ENCODE data around the gene MOB3C.

MOB3C gene

DNA sequence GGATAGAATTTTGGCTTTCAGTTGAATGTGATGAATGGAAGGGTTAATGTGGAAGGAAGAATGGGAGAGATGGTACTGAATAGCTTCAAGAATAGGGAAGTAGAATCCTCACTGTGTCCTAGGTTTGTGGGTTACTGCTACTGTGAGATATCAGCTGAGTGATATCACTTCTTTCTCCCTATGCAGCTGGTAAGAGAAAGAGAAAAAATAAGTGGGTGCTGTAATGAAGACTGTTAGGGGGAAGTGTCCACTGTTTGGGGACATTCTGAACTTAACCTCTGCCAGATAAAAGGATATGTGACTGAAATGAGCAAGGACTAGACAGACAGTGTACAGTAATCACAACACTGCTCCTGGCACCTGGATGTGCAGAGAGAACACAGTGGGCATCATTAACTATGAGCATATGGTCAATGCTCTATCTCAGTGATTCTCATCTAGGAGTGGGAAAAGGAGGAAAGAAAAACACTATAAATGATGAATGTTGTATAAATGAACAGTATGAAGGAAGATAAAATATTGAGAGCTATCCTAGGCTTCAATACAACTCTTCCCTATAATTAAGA is 25.6 kb upstream of the MOB3C start:
- no peaks in the 10 kb centered on the region for H3K27me3 ChIP-seq (ENCODE audit: control insufficient read depth in 3 of 3, insufficient read depth in 3 of 3, low read depth in 1 of 3, low read length in 3 of 3)
- H3K36me3 ChIP-seq (replicated peaks in 1 of 2; ENCODE audit: control insufficient read depth in 2 of 2, insufficient read depth in 2 of 2, low read length in 2 of 2), result peaks cover 4 to 49% of the 10 kb centered on the region in 2 donors
- no peaks in the 10 kb centered on the region for H3K79me1 ChIP-seq (ENCODE audit: low read depth, low read length)
- H2BK120ac ChIP-seq (ENCODE audit: low read depth, low read length), result no peak overlapping the region
- no peak overlapping the region for H2BK12ac ChIP-seq (ENCODE audit: low read length)
- no peak overlapping the region for H2BK15ac ChIP-seq (ENCODE audit: low read length)
- H3K9ac ChIP-seq (ENCODE audit: low read depth, low read length, poor library complexity), result no peak overlapping the region
- no peak overlapping the region for H4K8ac ChIP-seq (ENCODE audit: low read depth, low read length)
- no peak overlapping the region for H3K27ac ChIP-seq (replicated peaks; ENCODE audit: low read length)
- no peak overlapping the region for H3K4ac ChIP-seq (ENCODE audit: low read length)
- no peak overlapping the region for H2BK5ac ChIP-seq (ENCODE audit: low read length)
- no peak overlapping the region for H3K14ac ChIP-seq (ENCODE audit: low read length)
- H3K4me1 ChIP-seq (ENCODE audit: control insufficient read depth in 2 of 2, insufficient read depth in 1 of 2, low read depth in 1 of 2, low read length in 2 of 2), result no peaks in the 10 kb centered on the region
- no peak overlapping the region for H4K91ac ChIP-seq (ENCODE audit: low read depth, low read length, poor library complexity)
- no peak overlapping the region for H2AFZ ChIP-seq (ENCODE audit: low read length)
- H3K9me3 ChIP-seq (replicated peaks in 1 of 2; ENCODE audit: control insufficient read depth in 2 of 2, insufficient read depth in 1 of 2, low read depth in 1 of 2, low read length in 2 of 2), result no peaks in the 10 kb centered on the region
- H3K18ac ChIP-seq (ENCODE audit: low read length), result no peak overlapping the region
- no peak overlapping the region for H2AK5ac ChIP-seq (ENCODE audit: low read depth, low read length)
- no peak overlapping the region for H3K4me2 ChIP-seq (ENCODE audit: insufficient read depth, low read length, poor library complexity, severe bottlenecking)
- DNase-seq (ENCODE audit: low spot score), result no peak
- H3K23ac ChIP-seq (ENCODE audit: low read depth, low read length, poor library complexity), result no peak overlapping the region
- no peak overlapping the region for H3K4me3 ChIP-seq (ENCODE audit: low read length in 2 of 2)

- H3K4me2 ChIP-seq (ENCODE audit: insufficient read depth, low read length, poor library complexity, severe bottlenecking), result no peak overlapping the region
- no peak overlapping the region for H3K14ac ChIP-seq (ENCODE audit: low read length)
- no peak overlapping the region for H2BK15ac ChIP-seq (ENCODE audit: low read length)
- H2BK5ac ChIP-seq (ENCODE audit: low read length), result no peak overlapping the region
- peaks cover 11 to 59% of the 10 kb centered on the region in 2 donors for H3K36me3 ChIP-seq (replicated peaks in 1 of 2; ENCODE audit: control insufficient read depth in 2 of 2, insufficient read depth in 2 of 2, low read length in 2 of 2)
- H3K4me1 ChIP-seq (ENCODE audit: control insufficient read depth in 2 of 2, insufficient read depth in 1 of 2, low read depth in 1 of 2, low read length in 2 of 2), result no peaks in the 10 kb centered on the region
- H4K8ac ChIP-seq (ENCODE audit: low read depth, low read length), result no peak overlapping the region
- H4K91ac ChIP-seq (ENCODE audit: low read depth, low read length, poor library complexity), result no peak overlapping the region
- H3K27ac ChIP-seq (replicated peaks; ENCODE audit: low read length), result no peak overlapping the region
- H2BK120ac ChIP-seq (ENCODE audit: low read depth, low read length), result no peak overlapping the region
- no peak overlapping the region for H3K4ac ChIP-seq (ENCODE audit: low read length)
- no peak overlapping the region for H3K23ac ChIP-seq (ENCODE audit: low read depth, low read length, poor library complexity)
- H2BK12ac ChIP-seq (ENCODE audit: low read length), result no peak overlapping the region
- no peak overlapping the region for H3K9ac ChIP-seq (ENCODE audit: low read depth, low read length, poor library complexity)
- H3K9me3 ChIP-seq (replicated peaks in 1 of 2; ENCODE audit: control insufficient read depth in 2 of 2, insufficient read depth in 1 of 2, low read depth in 1 of 2, low read length in 2 of 2), result no peaks in the 10 kb centered on the region
- no peaks in the 10 kb centered on the region for H3K79me1 ChIP-seq (ENCODE audit: low read depth, low read length)
- H3K4me3 ChIP-seq (ENCODE audit: low read length in 2 of 2), result no peak overlapping the region
- no peaks in the 10 kb centered on the region for H3K27me3 ChIP-seq (ENCODE audit: control insufficient read depth in 3 of 3, insufficient read depth in 3 of 3, low read depth in 1 of 3, low read length in 3 of 3)
- no peak overlapping the region for H3K18ac ChIP-seq (ENCODE audit: low read length)
- DNase-seq (ENCODE audit: low spot score), result no peak
- H2AFZ ChIP-seq (ENCODE audit: low read length), result no peak overlapping the region
- no CpG with 5 or more reads among the region's 1 CpG for WGBS, 2 donors (ENCODE audit: extremely low coverage in 2 of 2, insufficient read length in 2 of 2, insufficient replicate concordance in 1 of 2)
- no peak overlapping the region for H2AK5ac ChIP-seq (ENCODE audit: low read depth, low read length)
These were observed 22.9 kb upstream of the MOB3C start for GRCh38 chr1:46639547-46639946.

DNA sequence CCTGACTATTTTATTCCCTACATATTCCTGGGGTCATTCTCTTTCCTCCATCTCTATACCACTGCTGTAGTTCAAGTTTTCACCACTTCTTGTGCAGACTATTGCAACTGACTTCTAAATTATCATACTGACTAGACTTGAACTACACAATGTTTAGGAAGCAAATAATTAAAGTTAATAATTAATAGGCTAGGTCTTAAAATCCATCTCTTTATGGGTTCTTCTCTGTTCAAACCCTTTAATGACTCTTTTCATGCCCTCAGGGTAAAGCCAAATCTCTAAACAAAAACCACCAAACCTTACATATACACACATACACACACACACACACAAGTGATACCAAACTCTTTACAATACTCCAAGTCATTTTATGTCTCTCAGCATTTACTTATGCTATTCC is 22.3 kb upstream of the MOB3C start:
- H3K18ac ChIP-seq (ENCODE audit: low read length), result no peak overlapping the region
- no peak overlapping the region for H2BK12ac ChIP-seq (ENCODE audit: low read length)
- no peak overlapping the region for H2AFZ ChIP-seq (ENCODE audit: low read length)
- H2BK15ac ChIP-seq (ENCODE audit: low read length), result no peak overlapping the region
- no peaks in the 10 kb centered on the region for H3K79me1 ChIP-seq (ENCODE audit: low read depth, low read length)
- H3K9ac ChIP-seq (ENCODE audit: low read depth, low read length, poor library complexity), result no peak overlapping the region
- H3K14ac ChIP-seq (ENCODE audit: low read length), result no peak overlapping the region
- H3K27me3 ChIP-seq (ENCODE audit: control insufficient read depth in 3 of 3, insufficient read depth in 3 of 3, low read depth in 1 of 3, low read length in 3 of 3), result no peaks in the 10 kb centered on the region
- no peak overlapping the region for H4K8ac ChIP-seq (ENCODE audit: low read depth, low read length)
- no peak overlapping the region for H2AK5ac ChIP-seq (ENCODE audit: low read depth, low read length)
- H3K36me3 ChIP-seq (replicated peaks in 1 of 2; ENCODE audit: control insufficient read depth in 2 of 2, insufficient read depth in 2 of 2, low read length in 2 of 2), result peaks cover 13 to 62% of the 10 kb centered on the region in 2 donors
- H3K9me3 ChIP-seq (replicated peaks in 1 of 2; ENCODE audit: control insufficient read depth in 2 of 2, insufficient read depth in 1 of 2, low read depth in 1 of 2, low read length in 2 of 2), result no peaks in the 10 kb centered on the region
- H4K91ac ChIP-seq (ENCODE audit: low read depth, low read length, poor library complexity), result no peak overlapping the region
- no peak overlapping the region for H3K4ac ChIP-seq (ENCODE audit: low read length)
- no peaks in the 10 kb centered on the region for H3K4me1 ChIP-seq (ENCODE audit: control insufficient read depth in 2 of 2, insufficient read depth in 1 of 2, low read depth in 1 of 2, low read length in 2 of 2)
- no peak overlapping the region for H3K23ac ChIP-seq (ENCODE audit: low read depth, low read length, poor library complexity)
- no peak overlapping the region for H2BK120ac ChIP-seq (ENCODE audit: low read depth, low read length)
- no peak for DNase-seq (ENCODE audit: low spot score)
- no peak overlapping the region for H3K4me2 ChIP-seq (ENCODE audit: insufficient read depth, low read length, poor library complexity, severe bottlenecking)
- H3K27ac ChIP-seq (replicated peaks; ENCODE audit: low read length), result no peak overlapping the region
- no peak overlapping the region for H3K4me3 ChIP-seq (ENCODE audit: low read length in 2 of 2)
- H2BK5ac ChIP-seq (ENCODE audit: low read length), result no peak overlapping the region

- H2BK5ac ChIP-seq (ENCODE audit: low read length), result no peak overlapping the region
- H3K27ac ChIP-seq (replicated peaks; ENCODE audit: low read length), result no peak overlapping the region
- H3K4me1 ChIP-seq (ENCODE audit: control insufficient read depth in 2 of 2, insufficient read depth in 1 of 2, low read depth in 1 of 2, low read length in 2 of 2), result no peaks in the 10 kb centered on the region
- no peak overlapping the region for H2BK15ac ChIP-seq (ENCODE audit: low read length)
- no peak overlapping the region for H4K8ac ChIP-seq (ENCODE audit: low read depth, low read length)
- H2BK12ac ChIP-seq (ENCODE audit: low read length), result no peak overlapping the region
- no CpG with 5 or more reads among the region's 2 CpGs for WGBS, 2 donors (ENCODE audit: extremely low coverage in 2 of 2, insufficient read length in 2 of 2, insufficient replicate concordance in 1 of 2)
- no peak overlapping the region for H3K4me3 ChIP-seq (ENCODE audit: low read length in 2 of 2)
- H2AFZ ChIP-seq (ENCODE audit: low read length), result no peak overlapping the region
- H3K79me1 ChIP-seq (ENCODE audit: low read depth, low read length), result no peaks in the 10 kb centered on the region
- H2AK5ac ChIP-seq (ENCODE audit: low read depth, low read length), result no peak overlapping the region
- no peak for DNase-seq (ENCODE audit: low spot score)
- no peak overlapping the region for H4K91ac ChIP-seq (ENCODE audit: low read depth, low read length, poor library complexity)
- H3K9me3 ChIP-seq (replicated peaks in 1 of 2; ENCODE audit: control insufficient read depth in 2 of 2, insufficient read depth in 1 of 2, low read depth in 1 of 2, low read length in 2 of 2), result no peaks in the 10 kb centered on the region
- H3K9ac ChIP-seq (ENCODE audit: low read depth, low read length, poor library complexity), result no peak overlapping the region
- H2BK120ac ChIP-seq (ENCODE audit: low read depth, low read length), result no peak overlapping the region
- H3K27me3 ChIP-seq (ENCODE audit: control insufficient read depth in 3 of 3, insufficient read depth in 3 of 3, low read depth in 1 of 3, low read length in 3 of 3), result no peaks in the 10 kb centered on the region
- no peak overlapping the region for H3K18ac ChIP-seq (ENCODE audit: low read length)
- H3K14ac ChIP-seq (ENCODE audit: low read length), result no peak overlapping the region
- H3K4me2 ChIP-seq (ENCODE audit: insufficient read depth, low read length, poor library complexity, severe bottlenecking), result no peak overlapping the region
- H3K36me3 ChIP-seq (replicated peaks in 1 of 2; ENCODE audit: control insufficient read depth in 2 of 2, insufficient read depth in 2 of 2, low read length in 2 of 2), result peaks cover 13 to 63% of the 10 kb centered on the region in 2 donors
- H3K23ac ChIP-seq (ENCODE audit: low read depth, low read length, poor library complexity), result no peak overlapping the region
- H3K4ac ChIP-seq (ENCODE audit: low read length), result no peak overlapping the region
These were observed 21.0 kb upstream of the MOB3C start for GRCh38 chr1:46637444-46638083.
